PC-3 (cell line): ENCODE measurements around the gene BCL2L12.

Source experiments
- EZH2 ChIP-seq: fragments of 300-600 bp; sonication (generic); IDR thresholded peaks from one replicate; pipeline ENCODE4 v1.6.1; 2017; ENCODE audit warnings: antibody characterized with exemption, mild to moderate bottlenecking, low read length; ENCODE audit not compliant: unreplicated experiment
- TF ChIP-seq, protein P1 (sequence below): fragments of 300-600 bp; sonication (generic); conservative IDR thresholded peaks from 2 replicates; pipeline ENCODE4 v1.5.1; 2017; ENCODE audit warnings: antibody characterized with exemption, low read depth, mild to moderate bottlenecking, low read length

- TF ChIP-seq, protein P1, sequence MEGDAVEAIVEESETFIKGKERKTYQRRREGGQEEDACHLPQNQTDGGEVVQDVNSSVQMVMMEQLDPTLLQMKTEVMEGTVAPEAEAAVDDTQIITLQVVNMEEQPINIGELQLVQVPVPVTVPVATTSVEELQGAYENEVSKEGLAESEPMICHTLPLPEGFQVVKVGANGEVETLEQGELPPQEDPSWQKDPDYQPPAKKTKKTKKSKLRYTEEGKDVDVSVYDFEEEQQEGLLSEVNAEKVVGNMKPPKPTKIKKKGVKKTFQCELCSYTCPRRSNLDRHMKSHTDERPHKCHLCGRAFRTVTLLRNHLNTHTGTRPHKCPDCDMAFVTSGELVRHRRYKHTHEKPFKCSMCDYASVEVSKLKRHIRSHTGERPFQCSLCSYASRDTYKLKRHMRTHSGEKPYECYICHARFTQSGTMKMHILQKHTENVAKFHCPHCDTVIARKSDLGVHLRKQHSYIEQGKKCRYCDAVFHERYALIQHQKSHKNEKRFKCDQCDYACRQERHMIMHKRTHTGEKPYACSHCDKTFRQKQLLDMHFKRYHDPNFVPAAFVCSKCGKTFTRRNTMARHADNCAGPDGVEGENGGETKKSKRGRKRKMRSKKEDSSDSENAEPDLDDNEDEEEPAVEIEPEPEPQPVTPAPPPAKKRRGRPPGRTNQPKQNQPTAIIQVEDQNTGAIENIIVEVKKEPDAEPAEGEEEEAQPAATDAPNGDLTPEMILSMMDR = no peak
- TF ChIP-seq EZH2 = no peak
Observed at GRCh38 chr19:49701271-49701786, 35.6 kb downstream of the BCL2L12 start.
